K562 (cell line): ENCODE results near the gene STAT4. TPM values are rescaled to one million over a fixed set of nuclear protein-coding genes. Genes with fewer than 3 reads are reported as not detected.
A peak's percentile ranks its signal among the peaks of the same experiment; 100 is the strongest.

ENCODE experiments used
- BDP1 ChIP-seq: IDR thresholded peaks from 3 replicates; pipeline ENCODE4 v1.6.1; 2011; ENCODE audit not compliant: insufficient read length, insufficient read depth
- CBX8 ChIP-seq: fragments of 200-600 bp; sonication (generic); IDR thresholded peaks from 2 replicates; pipeline ENCODE4 v1.6.1; 2012; ENCODE audit warnings: borderline replicate concordance, mixed run types, low read depth, mild to moderate bottlenecking, moderate library complexity, mixed read lengths, low read length, control low read depth, inconsistent platforms; ENCODE audit not compliant: poor library complexity, severe bottlenecking; ENCODE audit errors: extremely low read depth
- CEBPZ ChIP-seq: fragments of 150-350 bp; IDR thresholded peaks from 2 replicates; pipeline ENCODE4 v1.6.1; 2014; ENCODE audit warnings: low read depth, mild to moderate bottlenecking, low read length, borderline replicate concordance
- E2F3 ChIP-seq: fragments of 250-450 bp; sonication (Bioruptor Pico); IDR thresholded peaks from 2 replicates; pipeline ENCODE4 v1.4.0; 2020; ENCODE audit warnings: mild to moderate bottlenecking
- EHMT2 ChIP-seq: fragments of 450-650 bp; IDR thresholded peaks from 2 replicates; pipeline ENCODE4 v1.6.1; 2018; ENCODE audit warnings: antibody characterized with exemption
- ETV1 ChIP-seq: fragments of 450-650 bp; conservative IDR thresholded peaks from 2 replicates; pipeline ENCODE4 v1.6.1; 2016; ENCODE audit warnings: missing genetic modification characterization, control low read depth, low read depth, missing compliant biosample characterization
- FIP1L1 ChIP-seq: fragments of 200-400 bp; formaldehyde crosslinking; IDR thresholded peaks from 2 replicates; pipeline ENCODE4 v1.6.1; 2018; ENCODE audit warnings: mild to moderate bottlenecking, low read depth, low read length; ENCODE audit not compliant: poor library complexity, severe bottlenecking
- FOXK2 ChIP-seq, 2 experiments: fragments of 450-650 bp; IDR thresholded peaks in 1 of 2; conservative IDR thresholded peaks in 1 of 2; 2 replicates each; pipeline ENCODE4 v1.6.1; 2016; ENCODE audit warnings: low read depth in 2 of 2, mild to moderate bottlenecking in 1 of 2
- HSF4 ChIP-seq: fragments of 250-450 bp; sonication (Bioruptor Pico); IDR thresholded peaks from 2 replicates; pipeline ENCODE4 v2.1.2; 2022; ENCODE audit warnings: mild to moderate bottlenecking, moderate library complexity, borderline replicate concordance
- ILF3 ChIP-seq: fragments of 450-650 bp; IDR thresholded peaks from 2 replicates; pipeline ENCODE4 v1.6.1; 2018; ENCODE audit warnings: antibody characterized with exemption, mild to moderate bottlenecking, moderate library complexity, borderline replicate concordance
- NFXL1 ChIP-seq: fragments of 450-650 bp; formaldehyde crosslinking; IDR thresholded peaks from 2 replicates; pipeline ENCODE4 v1.4.0; 2021; ENCODE audit warnings: mild to moderate bottlenecking
- PML ChIP-seq: IDR thresholded peaks from 2 replicates; pipeline ENCODE4 v1.6.1; 2012; ENCODE audit warnings: low read length, inconsistent platforms
- POLR2H ChIP-seq: IDR thresholded peaks from 2 replicates; pipeline ENCODE4 v1.6.1; 2016; ENCODE audit warnings: missing genetic modification characterization, low read depth, mild to moderate bottlenecking, control low read depth, missing compliant biosample characterization, moderate library complexity
- POLR3A ChIP-seq: IDR thresholded peaks from 2 replicates; pipeline ENCODE4 v1.6.1; 2011; ENCODE audit warnings: borderline replicate concordance, mild to moderate bottlenecking, moderate library complexity; ENCODE audit not compliant: insufficient read length, insufficient read depth; ENCODE audit errors: extremely low read depth
- PTTG1 ChIP-seq: fragments of 450-650 bp; IDR thresholded peaks from 2 replicates; pipeline ENCODE4 v1.6.1; 2016; ENCODE audit warnings: low read depth, mild to moderate bottlenecking, missing genetic modification characterization, missing compliant biosample characterization
- SIN3B ChIP-seq: fragments of 450-650 bp; IDR thresholded peaks from 2 replicates; pipeline ENCODE4 v1.6.1; 2017; ENCODE audit warnings: low read depth, mild to moderate bottlenecking, moderate library complexity
- SUPT5H ChIP-seq: fragments of 450-650 bp; IDR thresholded peaks from 2 replicates; pipeline ENCODE4 v1.6.1; 2016
- THRAP3 ChIP-seq: fragments of 450-650 bp; IDR thresholded peaks from 2 replicates; pipeline ENCODE4 v1.6.1; 2016; ENCODE audit warnings: mild to moderate bottlenecking, inconsistent platforms, borderline replicate concordance
- ZC3H8 ChIP-seq: fragments of 450-650 bp; IDR thresholded peaks from 2 replicates; pipeline ENCODE4 v1.6.1; 2017
- ZNF23 ChIP-seq: fragments of 250-450 bp; sonication (Bioruptor Pico); IDR thresholded peaks from 2 replicates; pipeline ENCODE4 v1.4.0; 2020; ENCODE audit warnings: mild to moderate bottlenecking
- ZNF282 ChIP-seq: sonication (generic); formaldehyde crosslinking; IDR thresholded peaks from 2 replicates; pipeline ENCODE4 v1.8.1; 2023; ENCODE audit warnings: missing genetic modification reagents
- polyA plus RNA-seq, 8 experiments: library from polyadenylated mRNA; depleted of rRNA in 4 of 8; stranded (reverse) in 5 of 8; unstranded in 3 of 8; fragments of >200 nt; fragmentation: Nextera tagmentation in 2 of 8; fragmentation: Illumina TruSeq in 1 of 8; extraction: Ambion mirVana in 2 of 8; extraction: Trizol in 1 of 8; gene quantifications; 2 replicates each; pipeline versions ENCODE4 v1.2.1 to v1.2.3, GENCODE V29; 2011 to 2014; ENCODE audit warnings: inconsistent platforms in 1 of 8, missing spikeins in 1 of 8
- total RNA-seq, 7 experiments: library from RNA; depleted of rRNA in 6 of 7; stranded (reverse); fragments of >200 nt in 6 of 7; fragmentation: Illumina TruSeq in 2 of 7; extraction: Trizol in 2 of 7; gene quantifications; 2 replicates each; pipeline versions ENCODE4 v1.2.1 to v1.2.3, GENCODE V29; 2011 to 2021; ENCODE audit warnings: low replicate concordance in 1 of 7
- TF ChIP-seq, protein P1 (sequence below): fragments of 450-650 bp; IDR thresholded peaks from 2 replicates; pipeline ENCODE4 v1.6.1; 2016; ENCODE audit warnings: missing biosample characterization, missing genetic modification characterization
- TF ChIP-seq, protein P2 (sequence below), 2 experiments: fragments of 450-650 bp in 1 of 2; sonication (generic) in 1 of 2; formaldehyde crosslinking in 1 of 2; IDR thresholded peaks in 1 of 2; conservative IDR thresholded peaks in 1 of 2; 2 replicates each; pipeline versions ENCODE4 v1.6.1 to v1.8.1; 2016 to 2023; ENCODE audit warnings: mild to moderate bottlenecking in 2 of 2, moderate library complexity in 2 of 2, inconsistent platforms in 1 of 2, missing genetic modification reagents in 1 of 2

STAT4 gene
- total and polyA plus RNA-seq, 9 of the 15 experiments (the other 6 are each of a cell fraction or from before 2014, with no cell fraction given): 0.01 to 0.06 (median 0.03) TPM; not detected in 6

DNA sequence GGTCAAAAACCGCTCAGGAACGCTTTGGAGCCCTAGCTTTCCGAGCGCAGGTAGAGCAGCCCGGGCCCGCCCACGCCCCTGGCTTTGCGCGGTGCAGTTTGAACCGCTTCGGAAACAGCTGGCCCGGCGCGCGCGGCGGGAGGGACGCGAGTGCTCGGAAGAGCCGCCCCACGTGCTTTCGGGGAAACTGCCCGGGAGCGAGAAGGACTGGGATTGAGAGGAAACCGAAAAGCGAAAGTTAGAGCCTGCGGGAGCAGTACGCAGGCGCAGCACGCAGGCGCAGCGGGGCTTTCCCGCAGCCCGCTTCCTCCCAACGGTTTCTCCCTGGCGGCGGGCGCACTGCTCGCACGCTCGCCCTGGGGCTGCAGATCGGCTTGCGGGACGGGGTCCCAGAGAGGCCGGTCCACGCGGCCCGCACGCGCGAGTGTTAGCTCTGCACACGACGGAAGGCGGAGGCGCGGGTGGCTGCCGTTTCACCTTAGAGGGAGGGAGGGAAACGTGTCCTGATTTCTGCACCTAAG lies 130.5 kb downstream of the STAT4 start (continued):
- TF ChIP-seq CBX8 (no peak), E2F3 (CRISPR knock-in tag) (0 out of 2 replicates have a peak, but pooled peaks have one; percentile 53), ZNF23 (CRISPR knock-in tag) (no peak), PML (peak; percentile 77), POLR3A (no peak), EHMT2 (no peak), NFXL1 (CRISPR knock-in tag) (no peak), ETV1 (tag) (peak; percentile 90), ILF3 (no peak), SIN3B (0 out of 2 replicates have a peak, but pooled peaks have one; percentile 39), HSF4 (CRISPR knock-in tag) (no peak), BDP1 (no peak), PTTG1 (tag) (no peak), ZNF282 (no peak), SUPT5H (peak; percentile 86), FIP1L1 (peak; percentile 63), POLR2H (0 out of 2 replicates have a peak, but pooled peaks have one; percentile 61), THRAP3 (no peak), ZC3H8 (no peak), FOXK2 (conservative IDR thresholded peaks at IDR 0.05 in 1 of 2, IDR thresholded peaks at IDR 0.05 in 1 of 2; ENCODE audit: low read depth in 2 of 2) (peak; percentile 78 to 89), CEBPZ (no peak)
- TF ChIP-seq, protein P1, sequence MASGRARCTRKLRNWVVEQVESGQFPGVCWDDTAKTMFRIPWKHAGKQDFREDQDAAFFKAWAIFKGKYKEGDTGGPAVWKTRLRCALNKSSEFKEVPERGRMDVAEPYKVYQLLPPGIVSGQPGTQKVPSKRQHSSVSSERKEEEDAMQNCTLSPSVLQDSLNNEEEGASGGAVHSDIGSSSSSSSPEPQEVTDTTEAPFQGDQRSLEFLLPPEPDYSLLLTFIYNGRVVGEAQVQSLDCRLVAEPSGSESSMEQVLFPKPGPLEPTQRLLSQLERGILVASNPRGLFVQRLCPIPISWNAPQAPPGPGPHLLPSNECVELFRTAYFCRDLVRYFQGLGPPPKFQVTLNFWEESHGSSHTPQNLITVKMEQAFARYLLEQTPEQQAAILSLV (tag): no peak
- TF ChIP-seq, protein P2, sequence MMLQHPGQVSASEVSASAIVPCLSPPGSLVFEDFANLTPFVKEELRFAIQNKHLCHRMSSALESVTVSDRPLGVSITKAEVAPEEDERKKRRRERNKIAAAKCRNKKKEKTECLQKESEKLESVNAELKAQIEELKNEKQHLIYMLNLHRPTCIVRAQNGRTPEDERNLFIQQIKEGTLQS (IDR thresholded peaks at IDR 0.05): no peak; the same call in 1 of the 2 replicates
- TF ChIP-seq, protein P2 (CRISPR knock-in tag; conservative IDR thresholded peaks at IDR 0.05): no peak
